B cell (primary cell): ENCODE measurements around the gene LDHD. TPM values are rescaled to one million over a fixed set of nuclear protein-coding genes. Genes with fewer than 3 reads are reported as not detected.

Source experiments
- ATAC-seq: fragments of 200-7000 bp; cut with Tn5 transposase; one replicate; pipeline ENCODE4 v1.10.0; 2021; ENCODE audit warnings: low read depth, mild to moderate bottlenecking, moderate number of reproducible peaks, moderate library complexity
- CTCF ChIA-PET: fragments of 350-600 bp; sonication (Branson Sonifier 250); formaldehyde crosslinking; loops from one replicate; lab custom pipeline; 2021; ENCODE audit warnings: antibody characterized with exemption, inconsistent platforms; lab: Charles Lee
- POLR2A ChIA-PET: fragments of 350-600 bp; sonication (Branson Sonifier 250); formaldehyde crosslinking; loops from one replicate; lab custom pipeline; 2021; ENCODE audit warnings: antibody characterized with exemption; lab: Charles Lee
- DNase-seq: peaks from one replicate; pipeline ENCODE4 v3.0.0; 2013
- H2AFZ ChIP-seq: 2 replicates; pipeline ENCODE4 v1.6.1; 2012; ENCODE audit warnings: mild to moderate bottlenecking, low read depth, low read length; ENCODE audit not compliant: insufficient read depth, poor library complexity, severe bottlenecking
- H3K27ac ChIP-seq, 2 donors: 1 replicate in 1 of 2; 2 replicates in 1 of 2; pipeline ENCODE4 v1.5.1; 2012 to 2013; ENCODE audit warnings: low read length in 2 of 2, mild to moderate bottlenecking in 2 of 2, moderate library complexity in 1 of 2
- H3K27me3 ChIP-seq, 4 experiments: fragments of 200-600 bp in 1 of 4; sonication (generic) in 1 of 4; replicated peaks in 1 of 4; 1 replicate in 2 of 4; 2 replicates in 2 of 4; pipeline versions ENCODE4 v1.6.1 to v1.7.0; 2013 to 2016; ENCODE audit warnings: low read length in 3 of 4, mild to moderate bottlenecking in 2 of 4, mixed read lengths in 1 of 4, moderate library complexity in 1 of 4; ENCODE audit not compliant: insufficient read depth in 4 of 4, control insufficient read depth in 3 of 4; ENCODE audit errors: control extremely low read depth in 1 of 4
- H3K36me3 ChIP-seq, 2 experiments: replicated peaks in 1 of 2; 1 replicate in 1 of 2; 2 replicates in 1 of 2; pipeline versions ENCODE4 v1.6.1 to v1.7.1; 2013; ENCODE audit warnings: low read length in 1 of 2; ENCODE audit not compliant: insufficient read depth in 2 of 2, control insufficient read depth in 1 of 2; ENCODE audit errors: control extremely low read depth in 1 of 2, extremely low read depth in 1 of 2
- H3K4me1 ChIP-seq, 2 donors: fragments of 200-600 bp in 1 of 2; sonication (generic) in 1 of 2; 1 replicate in 1 of 2; 2 replicates in 1 of 2; pipeline versions ENCODE4 v1.5.1 to v1.6.1; 2013 to 2017; ENCODE audit warnings: low read length in 2 of 2; ENCODE audit not compliant: control insufficient read depth in 2 of 2, insufficient read depth in 2 of 2
- H3K4me2 ChIP-seq: replicated peaks from 2 replicates; pipeline ENCODE3; 2012; ENCODE audit warnings: mild to moderate bottlenecking, low read depth, low read length; ENCODE audit not compliant: poor library complexity, severe bottlenecking
- H3K4me3 ChIP-seq, 5 experiments: fragments of 200-600 bp in 1 of 5; sonication (generic) in 1 of 5; 1 replicate in 3 of 5; 2 replicates in 2 of 5; pipeline versions ENCODE4 v1.5.1 to v1.7.0; 2011 to 2016; ENCODE audit warnings: low read length in 4 of 5, mild to moderate bottlenecking in 4 of 5, low read depth in 2 of 5, control low read depth in 1 of 5, moderate library complexity in 1 of 5; ENCODE audit not compliant: insufficient read depth in 1 of 5; ENCODE audit errors: control extremely low read depth in 1 of 5, extremely low read depth in 1 of 5
- H3K79me2 ChIP-seq: fragments of 200-600 bp; sonication (generic); one replicate; pipeline ENCODE4 v1.6.0; 2016; ENCODE audit warnings: low read length; ENCODE audit not compliant: control insufficient read depth, insufficient read depth
- H3K9ac ChIP-seq: fragments of 200-600 bp; sonication (generic); 2 replicates; pipeline ENCODE4 v1.6.1; 2017; ENCODE audit warnings: mild to moderate bottlenecking, low read length, moderate library complexity
- H3K9me3 ChIP-seq, 3 donors: one replicate each; pipeline versions ENCODE4 v1.6.1 to v1.7.1; 2013; ENCODE audit warnings: low read length in 2 of 3; ENCODE audit not compliant: control insufficient read depth in 2 of 3, insufficient read depth in 1 of 3; ENCODE audit errors: control extremely low read depth in 1 of 3
- H4K20me1 ChIP-seq: 2 replicates; pipeline ENCODE4 v1.6.0; 2012; ENCODE audit warnings: mild to moderate bottlenecking, low read length; ENCODE audit not compliant: insufficient read depth, control insufficient read depth, poor library complexity, severe bottlenecking
- H3K27ac Mint-ChIP-seq: one replicate; pipeline ENCODE4 v1.8.0; 2021; ENCODE audit warnings: mixed read lengths
- H3K27me3 Mint-ChIP-seq: one replicate; pipeline ENCODE4 v1.8.0; 2021; ENCODE audit warnings: mixed read lengths
- H3K4me1 Mint-ChIP-seq: one replicate; pipeline ENCODE4 v1.8.0; 2021; ENCODE audit warnings: mixed read lengths
- H3K4me3 Mint-ChIP-seq: one replicate; pipeline ENCODE4 v1.8.0; 2021; ENCODE audit warnings: mixed read lengths
- H3K9me3 Mint-ChIP-seq: one replicate; pipeline ENCODE4 v1.8.0; 2022; ENCODE audit warnings: mixed read lengths; ENCODE audit not compliant: insufficient read depth
- EZH2 ChIP-seq: IDR thresholded peaks from 2 replicates; pipeline ENCODE4 v1.6.1; 2012; ENCODE audit warnings: borderline replicate concordance, low read depth, mild to moderate bottlenecking, moderate library complexity, low read length; ENCODE audit not compliant: insufficient read depth, poor library complexity, severe bottlenecking
- WGBS: methylation state at CpG from one replicate; pipeline ENCODE4 v1.1.5; 2013; ENCODE audit warnings: missing lambda C conversion rate; ENCODE audit not compliant: insufficient coverage; 5-methylcytosine and 5-hydroxymethylcytosine counted together
- intact Hi-C: fragments of 100-400 bp; cut with micrococcal nuclease; formaldehyde crosslinking; loops from one replicate; pipeline ENCODE4 v1.10.0; 2022
- polyA plus RNA-seq: library from polyadenylated mRNA; depleted of rRNA; stranded (reverse); fragments of >200 nt; gene quantifications from 2 replicates; pipeline ENCODE4 v1.2.3, GENCODE V29; 2012
- total RNA-seq, 2 donors: library from RNA; stranded (reverse); fragments of 120-200 nt in 1 of 2; gene quantifications; 1 replicate in 1 of 2; 2 replicates in 1 of 2; pipeline versions ENCODE4 v1.2.3 to v1.2.4, GENCODE V29; 2013 to 2022
- TF ChIP-seq, protein P1 (sequence below): fragments of 200-600 bp; IDR thresholded peaks from one replicate; pipeline ENCODE4 v1.8.0; 2022; ENCODE audit warnings: antibody characterized with exemption, mild to moderate bottlenecking

The LDHD gene
- total and polyA plus RNA-seq, 2 donors (not counting 1 experiment from before 2014, with no cell fraction given) = 0.19 TPM; not detected in 1

DNA sequence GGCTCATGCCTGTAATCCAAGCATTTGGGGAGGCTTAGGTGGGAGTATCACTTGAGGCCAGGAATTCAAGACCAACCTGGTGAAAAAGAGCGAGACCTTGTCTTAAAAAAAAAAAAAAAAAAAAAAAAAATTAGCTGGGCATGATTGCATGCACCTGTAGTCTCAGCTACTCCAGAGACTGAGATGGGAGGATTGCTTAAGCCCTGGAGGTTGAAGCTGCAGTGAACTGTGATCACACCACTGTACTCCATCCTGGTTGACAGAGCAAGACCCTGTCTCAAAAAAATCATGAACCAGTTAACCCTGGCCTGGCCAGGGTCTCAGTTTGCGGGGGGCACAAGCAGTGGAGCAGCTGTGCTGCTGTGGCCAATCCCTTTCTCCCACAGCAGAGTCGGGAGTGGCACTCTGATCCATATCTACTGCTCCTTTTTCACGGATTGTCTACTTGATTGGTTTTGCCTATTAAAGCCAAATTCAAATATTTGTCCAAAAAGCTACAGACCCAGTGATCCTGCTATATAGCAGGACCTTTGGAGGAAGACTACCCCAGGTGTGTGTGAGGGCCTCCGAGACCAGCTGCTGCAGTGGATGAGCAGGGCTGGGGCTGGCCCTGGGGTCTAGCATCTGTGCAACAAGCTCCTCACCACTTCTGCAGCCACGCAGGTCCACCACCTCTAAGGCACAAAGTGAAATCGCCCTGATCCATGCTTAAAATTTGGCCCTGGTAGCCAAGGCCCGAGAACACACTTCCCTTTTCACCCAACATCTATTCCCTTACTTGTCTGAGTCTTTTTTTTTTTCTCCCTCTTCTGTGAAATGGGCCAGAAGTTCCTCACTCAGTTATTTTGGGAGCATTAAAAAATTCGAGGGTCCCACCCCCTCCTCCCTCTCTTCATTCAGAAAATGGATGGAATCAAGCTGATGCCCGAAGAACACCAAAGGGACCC is 48.2 kb downstream of the LDHD start:
- DNase-seq (no peak), ATAC-seq (no peak)
- Mint-ChIP-seq H3K27ac (no peak overlapping the region), H3K4me3 (no peak overlapping the region), H3K4me1 (peaks cover 10% of the 10 kb centered on the region), H3K9me3 (no peaks in the 10 kb centered on the region), H3K27me3 (peaks cover 37% of the 10 kb centered on the region)
- Histone ChIP-seq H3K4me2 (no peak overlapping the region), H3K4me1 (peaks cover 12 to 22% of the 10 kb centered on the region in 2 donors), H3K4me3 (no peak overlapping the region), H3K27ac (no peak overlapping the region), H3K27me3 (peaks cover 0 to 45% (median 10%) of the 10 kb centered on the region in 4 experiments), H3K9me3 (peaks cover 0 to 10% (median 0%) of the 10 kb centered on the region in 3 donors), H3K79me2 (no peaks in the 10 kb centered on the region), H3K36me3 (no peaks in the 10 kb centered on the region), H3K9ac (no peak overlapping the region), H4K20me1 (no peaks in the 10 kb centered on the region), H2AFZ (no peak overlapping the region)
- POLR2A ChIA-PET = no interaction called here
- intact Hi-C loops = no loop called here
- 79% methylated on average over 8 of the region's 10 CpGs for WGBS
- TF ChIP-seq, protein P1, sequence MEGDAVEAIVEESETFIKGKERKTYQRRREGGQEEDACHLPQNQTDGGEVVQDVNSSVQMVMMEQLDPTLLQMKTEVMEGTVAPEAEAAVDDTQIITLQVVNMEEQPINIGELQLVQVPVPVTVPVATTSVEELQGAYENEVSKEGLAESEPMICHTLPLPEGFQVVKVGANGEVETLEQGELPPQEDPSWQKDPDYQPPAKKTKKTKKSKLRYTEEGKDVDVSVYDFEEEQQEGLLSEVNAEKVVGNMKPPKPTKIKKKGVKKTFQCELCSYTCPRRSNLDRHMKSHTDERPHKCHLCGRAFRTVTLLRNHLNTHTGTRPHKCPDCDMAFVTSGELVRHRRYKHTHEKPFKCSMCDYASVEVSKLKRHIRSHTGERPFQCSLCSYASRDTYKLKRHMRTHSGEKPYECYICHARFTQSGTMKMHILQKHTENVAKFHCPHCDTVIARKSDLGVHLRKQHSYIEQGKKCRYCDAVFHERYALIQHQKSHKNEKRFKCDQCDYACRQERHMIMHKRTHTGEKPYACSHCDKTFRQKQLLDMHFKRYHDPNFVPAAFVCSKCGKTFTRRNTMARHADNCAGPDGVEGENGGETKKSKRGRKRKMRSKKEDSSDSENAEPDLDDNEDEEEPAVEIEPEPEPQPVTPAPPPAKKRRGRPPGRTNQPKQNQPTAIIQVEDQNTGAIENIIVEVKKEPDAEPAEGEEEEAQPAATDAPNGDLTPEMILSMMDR = no peak
- no peak for TF ChIP-seq EZH2
- CTCF ChIA-PET = no interaction called here

DNA sequence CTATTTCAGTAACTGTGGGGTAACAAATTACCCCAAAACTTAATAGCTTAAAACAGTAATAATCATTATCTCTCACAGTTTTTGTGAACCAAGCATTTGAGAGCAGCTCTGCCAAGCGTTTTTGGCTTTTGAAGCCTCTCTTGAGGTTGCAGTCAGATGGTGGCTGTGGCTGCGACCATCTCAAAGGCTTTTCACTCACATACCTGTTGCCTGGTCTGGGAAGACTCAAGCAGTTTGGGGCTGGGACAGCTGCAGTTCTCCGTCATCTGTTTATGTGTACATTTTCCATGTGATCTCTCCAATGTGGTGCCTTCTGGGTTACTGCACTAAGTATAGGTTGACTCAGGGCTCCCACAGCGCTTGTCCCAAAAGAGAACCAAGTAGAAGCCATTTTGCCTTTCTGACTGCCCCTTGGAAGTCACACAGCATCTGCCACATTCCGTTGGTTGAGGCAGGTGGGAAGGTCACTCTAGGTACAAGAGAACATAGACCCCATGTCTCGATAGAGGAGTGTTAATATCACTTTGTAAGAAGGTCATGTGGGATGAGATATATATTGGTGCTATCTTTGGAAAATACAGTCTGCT is 49.6 kb downstream of the LDHD start:
- H3K4me3 ChIP-seq = no peak overlapping the region
- Mint-ChIP-seq H3K4me1 (peaks cover 8% of the 10 kb centered on the region), H3K27me3 (peaks cover 35% of the 10 kb centered on the region), H3K4me3 (no peak overlapping the region), H3K27ac (no peak overlapping the region), H3K9me3 (no peaks in the 10 kb centered on the region)
- POLR2A ChIA-PET = no interaction called here
- ATAC-seq (no peak), DNase-seq (no peak)
- peaks cover 11 to 21% of the 10 kb centered on the region in 2 donors for H3K4me1 ChIP-seq
- CTCF ChIA-PET = no interaction called here
- intact Hi-C loops = no loop called here
- H3K9me3 ChIP-seq = peaks cover 0 to 14% (median 0%) of the 10 kb centered on the region in 3 donors
- no peak for TF ChIP-seq EZH2
- TF ChIP-seq, protein P1 = no peak
- H3K36me3 ChIP-seq = no peaks in the 10 kb centered on the region
- H3K27me3 ChIP-seq = peaks cover 0 to 46% (median 16%) of the 10 kb centered on the region in 4 experiments
- H4K20me1 ChIP-seq = no peaks in the 10 kb centered on the region
- no peaks in the 10 kb centered on the region for H3K79me2 ChIP-seq
- H3K27ac ChIP-seq = no peak overlapping the region
- 96% methylated on average over 4 of the region's 6 CpGs for WGBS
- H2AFZ ChIP-seq = no peak overlapping the region
- H3K4me2 ChIP-seq = no peak overlapping the region
- H3K9ac ChIP-seq = no peak overlapping the region
